Measurements from ENCODE around the gene TFF2.

The TFF2 gene

GRCh38 chr21:42384156-42384945 lies 33.6 kb upstream of the TFF2 start:
- no peak for DNase-seq (ENCODE audit: low spot score)
- no peak for FAIRE-seq

- FAIRE-seq (no peak), DNase-seq (ENCODE audit: low spot score) (no peak)
These were observed 32.5 kb upstream of the TFF2 start for GRCh38 chr21:42383331-42383730.

GRCh38 chr21:42382915-42383314 lies 32.1 kb upstream of the TFF2 start:
- no peak for DNase-seq (ENCODE audit: low spot score)
- FAIRE-seq, result no peak

GRCh38 chr21:42381347-42381984 lies 30.7 kb upstream of the TFF2 start:
- DNase-seq (ENCODE audit: low spot score) (no peak), FAIRE-seq (no peak)

- FAIRE-seq, result no peak
- no peak for DNase-seq (ENCODE audit: low spot score)
These were observed 28.8 kb upstream of the TFF2 start for GRCh38 chr21:42379426-42380215.

GRCh38 chr21:42378418-42378817 lies 27.6 kb upstream of the TFF2 start:
- DNase-seq (ENCODE audit: low spot score) (no peak), FAIRE-seq (no peak)

GRCh38 chr21:42377951-42378340 lies 27.2 kb upstream of the TFF2 start:
- no peak for DNase-seq (ENCODE audit: low spot score)
- no peak for FAIRE-seq

- no peak for FAIRE-seq
These were observed 26.6 kb upstream of the TFF2 start for GRCh38 chr21:42377211-42377950.

GRCh38 chr21:42376338-42376982 lies 25.7 kb upstream of the TFF2 start:
- DNase-seq (ENCODE audit: low spot score), result no peak
- FAIRE-seq, result no peak

More at GRCh38 chr21:42377211-42377950, 26.6 kb upstream of the TFF2 start:
- DNase-seq (ENCODE audit: low spot score), result no peak

GRCh38 chr21:42375966-42376337 lies 25.2 kb upstream of the TFF2 start:
- DNase-seq (ENCODE audit: low spot score) (no peak), FAIRE-seq (no peak)

GRCh38 chr21:42375506-42375905 lies 24.7 kb upstream of the TFF2 start:
- FAIRE-seq (no peak), DNase-seq (ENCODE audit: low spot score) (no peak)

GRCh38 chr21:42374864-42375499 lies 24.2 kb upstream of the TFF2 start:
- DNase-seq (ENCODE audit: low spot score), result no peak
- no peak for FAIRE-seq

GRCh38 chr21:42374457-42374856 lies 23.7 kb upstream of the TFF2 start:
- FAIRE-seq (no peak), DNase-seq (ENCODE audit: low spot score) (no peak)

GRCh38 chr21:42373908-42374455 lies 23.2 kb upstream of the TFF2 start:
- FAIRE-seq (no peak), DNase-seq (ENCODE audit: low spot score) (no peak)

GRCh38 chr21:42373196-42373907 lies 22.6 kb upstream of the TFF2 start:
- DNase-seq (ENCODE audit: low spot score) (no peak), FAIRE-seq (no peak)

- FAIRE-seq, result no peak
- no peak for DNase-seq (ENCODE audit: low spot score)
These were observed 20.3 kb upstream of the TFF2 start for GRCh38 chr21:42370894-42371654.

GRCh38 chr21:42369821-42370220 lies 19.0 kb upstream of the TFF2 start:
- DNase-seq (ENCODE audit: low spot score), result no peak
- no peak for FAIRE-seq

GRCh38 chr21:42367367-42368165 lies 16.8 kb upstream of the TFF2 start:
- no peak for FAIRE-seq

More at GRCh38 chr21:42367367-42368165, 16.8 kb upstream of the TFF2 start:
- DNase-seq (ENCODE audit: low spot score), result no peak

All from urothelium cell line (cell line).